HCEC 1CT (cell line): ENCODE data around the gene ADRA2B.
"Not testable (repeated sequence)": the region's sequence is repeated elsewhere in the genome, so short reads cannot be mapped to it uniquely, and the experiment has no call there.

Source experiments
- DNase-seq: peaks from one replicate; pipeline ENCODE4 v3.0.0-alpha.2; 2017

ADRA2B gene

GRCh38 chr2:96084858-96085518 is 31.4 kb downstream of the ADRA2B start:
- DNase-seq: not testable (repeated sequence)

DNA sequence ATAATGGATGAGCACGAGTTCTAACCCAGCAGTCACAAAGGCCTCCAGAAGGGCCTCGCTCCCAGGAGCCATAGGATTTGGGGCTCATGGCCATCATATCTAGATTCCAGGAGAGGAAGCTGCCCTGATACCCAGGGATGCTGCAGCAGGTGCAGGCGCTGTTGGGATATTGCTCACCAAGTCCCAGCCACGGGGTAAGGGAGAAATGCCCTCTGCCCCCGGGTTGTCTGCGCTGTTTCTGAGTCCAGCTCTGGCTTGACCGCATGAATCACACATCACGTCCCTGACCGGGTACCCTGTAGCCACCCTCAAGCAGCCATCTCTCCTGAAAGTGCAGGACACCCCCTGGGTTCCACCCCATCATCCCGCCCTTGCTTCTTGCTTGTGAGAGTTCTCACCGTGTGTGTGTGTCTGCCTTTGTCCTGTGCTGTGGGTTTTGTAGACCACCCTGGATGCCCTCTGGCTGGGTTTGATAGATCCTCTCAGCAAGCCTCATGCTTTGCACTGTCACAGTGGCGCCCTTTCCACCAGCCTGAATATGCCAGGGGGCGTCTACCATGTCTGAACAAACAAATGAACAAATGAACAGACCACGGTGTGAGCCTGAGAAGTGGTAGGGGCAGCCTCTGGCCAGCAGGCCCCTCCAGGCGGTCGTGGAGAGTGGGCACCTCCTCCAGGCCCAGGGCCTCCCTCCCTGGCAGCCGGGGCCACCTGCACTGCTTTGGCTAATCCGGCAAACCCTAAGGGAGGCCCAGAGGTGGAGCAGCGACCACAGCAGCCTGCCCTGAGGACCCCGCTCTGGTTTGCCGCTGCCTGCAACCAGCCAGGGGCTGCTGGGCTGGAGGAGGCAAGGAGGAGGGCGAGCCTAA is 32.1 kb downstream of the ADRA2B start:
- DNase-seq: no peak

DNA sequence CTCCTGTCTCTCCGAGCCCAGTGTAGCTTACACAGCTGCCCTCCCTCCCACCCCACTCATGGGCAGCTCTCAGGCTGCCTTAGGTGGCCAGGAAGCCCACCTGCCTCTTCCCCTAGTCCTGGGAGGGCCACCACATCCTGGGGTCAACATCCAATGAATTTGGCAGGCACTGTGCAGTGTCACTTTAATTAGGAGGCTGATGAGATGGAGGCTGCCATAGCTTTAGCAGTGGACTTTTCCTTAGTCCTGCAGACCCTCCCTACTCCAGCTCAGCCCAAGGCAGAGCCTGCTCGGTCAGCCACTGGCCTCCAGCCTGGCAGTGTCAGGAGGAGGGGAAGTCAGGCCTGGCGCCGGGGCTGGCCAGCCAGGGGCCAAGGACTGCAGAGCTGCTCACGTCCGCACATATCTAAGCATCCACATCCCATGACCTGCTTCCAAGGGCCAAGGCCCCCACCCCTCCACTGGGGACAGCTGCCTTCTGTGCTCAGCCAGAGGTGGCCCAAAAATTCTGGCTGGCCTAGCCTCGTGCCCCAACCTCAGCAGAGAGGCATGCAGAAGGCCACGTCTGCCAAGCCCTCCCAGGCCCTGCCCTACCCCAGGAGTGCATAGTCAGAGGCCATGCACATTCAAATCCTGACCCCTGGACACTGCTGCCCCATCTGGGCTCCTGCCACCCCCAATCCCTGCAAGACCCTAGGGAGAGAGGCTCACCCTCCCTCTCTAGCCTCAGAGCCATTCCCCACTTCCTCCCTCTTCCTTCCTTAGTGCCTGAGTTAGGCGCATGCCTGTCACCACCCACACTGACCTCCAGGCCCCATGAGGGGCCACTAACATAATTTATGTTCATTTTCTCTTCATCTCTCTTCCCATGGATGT is 33.1 kb downstream of the ADRA2B start:
- no peak for DNase-seq

- no peak for DNase-seq
Observed at GRCh38 chr2:96082211-96083063, 33.9 kb downstream of the ADRA2B start.

- no peak for DNase-seq
Observed at GRCh38 chr2:96081042-96081441, 35.3 kb downstream of the ADRA2B start.

DNA sequence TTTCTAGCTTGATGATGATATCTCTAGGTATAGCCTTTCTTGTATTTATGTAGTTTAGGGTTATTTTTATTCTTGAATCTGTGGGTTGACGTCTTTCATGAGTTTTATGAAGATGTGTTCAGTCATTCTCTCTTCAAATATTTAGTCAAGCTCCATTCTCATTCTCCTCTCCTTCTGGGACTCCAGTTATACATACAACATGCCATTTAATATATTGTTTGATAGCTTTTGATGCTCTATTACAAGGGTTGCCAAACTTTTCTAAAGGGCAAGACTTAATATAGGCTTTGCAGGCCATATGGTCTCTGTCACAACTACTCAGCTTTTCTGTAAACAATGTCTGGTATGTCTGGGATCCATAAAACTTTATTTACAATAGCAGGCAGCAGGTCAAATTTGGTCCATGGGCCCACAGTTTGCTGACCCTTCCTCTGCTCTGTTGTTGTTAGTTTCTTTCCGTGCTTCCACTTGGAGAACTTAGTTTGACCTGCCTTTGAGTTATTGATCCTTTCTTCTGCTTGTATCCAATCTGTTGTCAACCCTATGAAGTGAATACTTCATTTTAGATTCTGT is 41.1 kb downstream of the ADRA2B start:
- no peak for DNase-seq

DNA sequence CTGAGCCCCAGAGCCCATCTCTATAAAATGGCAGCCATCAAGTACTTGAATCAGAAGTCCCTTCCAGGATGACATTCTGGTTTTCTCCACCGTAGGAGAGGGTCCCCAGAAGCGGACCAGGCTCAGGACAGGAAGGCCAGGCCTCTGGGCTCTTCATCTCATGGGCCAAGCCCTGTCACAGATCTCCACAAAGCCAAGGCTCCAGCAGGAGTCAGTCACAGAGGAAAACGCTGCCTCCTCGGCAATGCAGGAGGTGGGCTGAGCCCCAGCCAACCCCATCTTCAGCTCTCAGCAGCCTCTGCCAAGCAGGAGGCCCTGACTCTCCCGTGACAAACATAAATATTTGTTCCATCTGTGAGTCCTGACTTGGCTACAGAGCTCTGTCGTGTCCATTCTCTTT is 42.2 kb downstream of the ADRA2B start:
- no peak for DNase-seq

GRCh38 chr2:96073170-96073775 is 43.1 kb downstream of the ADRA2B start:
- no peak for DNase-seq

- DNase-seq: no peak
Observed at GRCh38 chr2:96072746-96073145, 43.6 kb downstream of the ADRA2B start.

DNA sequence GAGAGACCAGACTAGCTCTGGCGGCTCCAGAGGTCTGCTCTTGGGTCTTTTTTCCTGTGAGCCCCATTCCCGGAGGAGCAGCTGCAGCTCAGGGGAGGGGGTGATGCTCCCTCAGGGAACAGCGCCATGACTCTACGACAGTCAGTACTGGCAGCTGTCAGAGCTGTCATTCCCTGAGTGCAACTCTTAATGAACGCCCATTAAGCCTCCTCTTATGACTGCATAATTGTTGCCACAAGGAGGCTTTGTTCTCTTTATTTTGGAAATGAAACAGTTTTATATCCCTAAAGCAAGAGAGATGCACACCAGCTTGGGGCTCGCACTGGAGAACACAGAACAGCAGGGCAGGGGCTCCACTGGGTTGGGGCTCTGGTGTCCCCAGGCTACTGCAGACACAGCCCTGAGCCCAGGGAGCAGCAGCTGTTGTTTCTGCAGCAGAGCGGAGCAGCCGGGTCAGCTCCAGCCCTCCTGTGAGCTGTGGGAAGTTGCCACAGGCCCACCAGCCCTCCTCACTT is 44.3 kb downstream of the ADRA2B start:
- not testable (repeated sequence) for DNase-seq

- DNase-seq: not testable (repeated sequence)
Observed at GRCh38 chr2:96071087-96071976, 45.0 kb downstream of the ADRA2B start.

GRCh38 chr2:96070351-96070750 is 46.0 kb downstream of the ADRA2B start:
- not testable (repeated sequence) for DNase-seq

DNA sequence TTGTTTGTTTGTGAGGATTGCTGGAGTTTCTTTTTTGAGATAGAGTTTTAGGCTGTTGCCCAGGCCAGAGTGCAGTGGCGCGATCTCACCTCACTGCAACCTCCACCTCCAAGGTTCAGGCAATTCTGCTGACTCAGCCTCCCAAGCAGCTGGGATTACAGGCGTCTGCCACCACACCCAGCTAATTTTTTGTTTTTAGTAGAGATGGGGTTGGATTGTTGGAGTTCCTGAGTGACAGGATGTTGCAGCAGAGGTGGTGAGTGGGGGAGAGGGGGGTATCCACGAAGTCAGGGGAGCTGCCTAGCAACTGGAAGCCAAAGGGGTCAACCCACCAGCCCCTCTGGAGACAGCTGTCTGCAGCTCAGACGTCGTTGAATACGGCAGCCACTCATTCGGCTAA is 46.5 kb downstream of the ADRA2B start:
- not testable (repeated sequence) for DNase-seq

DNA sequence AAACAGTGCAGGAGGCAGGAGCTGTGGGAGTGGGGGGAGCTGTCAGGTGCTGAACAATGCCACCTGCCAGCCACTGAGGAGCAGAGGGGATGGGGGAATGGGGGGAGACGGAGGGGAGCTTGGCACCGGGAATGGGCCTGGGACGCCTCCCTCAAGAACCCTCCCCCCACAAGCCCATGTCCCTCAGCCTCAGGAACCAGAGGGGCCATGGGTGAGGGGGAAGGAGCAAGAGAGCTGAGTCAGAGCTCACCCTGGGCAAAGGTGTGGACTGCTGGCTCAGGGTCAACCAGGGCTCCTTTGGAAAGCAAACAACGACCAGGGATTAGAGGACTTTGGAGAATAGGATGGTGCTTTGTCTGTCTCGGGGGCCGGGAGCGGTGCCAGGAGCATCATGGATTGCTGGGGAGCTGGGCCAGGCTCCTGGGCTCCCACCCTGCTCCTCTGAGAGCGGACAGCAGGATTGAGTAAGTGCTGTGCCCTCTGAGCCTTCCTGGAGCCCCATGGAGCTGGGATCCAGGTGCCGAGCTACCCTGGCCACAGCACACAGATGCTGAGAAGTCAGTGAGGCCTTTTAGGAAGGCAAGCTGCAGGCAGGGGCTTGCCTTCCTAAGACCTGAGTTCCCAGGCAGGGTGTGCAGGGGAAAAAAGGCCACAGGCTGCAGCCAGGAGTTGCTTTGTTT is 48.3 kb downstream of the ADRA2B start:
- not testable (repeated sequence) for DNase-seq

DNA sequence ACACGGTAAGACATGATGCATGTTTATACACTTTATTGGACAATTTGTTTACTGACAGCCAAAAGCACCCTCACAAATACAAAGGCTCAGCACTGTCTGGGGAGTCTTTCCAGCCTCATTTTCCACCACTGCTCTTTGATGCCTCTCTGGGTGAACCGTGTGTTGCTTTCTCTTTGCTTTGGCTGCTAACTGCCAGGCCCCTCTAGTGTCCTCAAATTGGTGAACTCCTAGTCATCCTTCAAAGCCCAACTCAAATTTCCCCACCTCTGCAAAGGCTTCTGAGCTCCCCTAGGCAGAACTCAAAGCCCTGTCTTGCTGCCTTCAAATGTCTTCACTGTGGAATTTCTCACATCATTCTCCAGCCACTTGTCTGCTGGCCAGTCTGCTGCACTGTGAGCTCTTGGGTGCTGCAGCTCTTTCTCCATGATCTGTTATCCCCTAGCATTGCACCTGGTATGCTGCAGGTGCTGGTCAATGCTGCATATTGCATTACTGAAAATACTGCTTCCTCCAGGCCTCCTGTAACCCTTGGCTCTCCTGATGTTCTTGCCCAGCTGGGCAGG is 49.2 kb downstream of the ADRA2B start:
- not testable (repeated sequence) for DNase-seq

DNA sequence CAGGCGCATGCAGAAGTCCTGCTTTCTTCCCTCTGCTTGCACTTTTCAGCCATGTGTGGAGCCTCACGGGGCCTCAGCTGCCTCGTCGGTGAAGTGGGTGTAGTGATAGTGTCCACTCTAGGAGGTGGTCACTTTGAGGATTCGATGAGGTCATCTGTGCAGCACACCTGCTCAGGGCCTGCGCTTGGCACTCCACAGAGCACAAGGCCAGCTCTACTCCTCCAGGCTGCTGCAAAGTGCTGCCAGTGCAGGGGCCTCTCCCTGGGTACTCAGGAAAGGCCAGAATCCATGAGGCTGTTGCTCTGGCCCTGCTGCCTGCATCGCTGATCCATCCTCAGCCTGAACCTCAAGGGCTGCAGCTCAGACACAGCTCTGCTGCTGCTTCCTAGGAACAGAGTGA is 49.9 kb downstream of the ADRA2B start:
- DNase-seq: not testable (repeated sequence)

- not testable (repeated sequence) for DNase-seq
Observed at GRCh38 chr2:96065954-96066353, 50.4 kb downstream of the ADRA2B start.

- no peak for DNase-seq
Observed at GRCh38 chr2:96065381-96065930, 50.9 kb downstream of the ADRA2B start.

GRCh38 chr2:96064760-96065159 is 51.6 kb downstream of the ADRA2B start:
- DNase-seq: not testable (repeated sequence)
